Upper lobe of left lung (tissue), 6 donors: Measurements from ENCODE around the gene HINT3. TPM values are rescaled to one million over a fixed set of nuclear protein-coding genes. Genes with fewer than 3 reads are reported as not detected.

ENCODE experiments used
- ATAC-seq, 2 donors: fragments of 200-7000 bp; cut with Tn5 transposase; one replicate each; pipeline ENCODE4 v1.9.1; 2022; ENCODE audit warnings: mild to moderate bottlenecking in 2 of 2, moderate library complexity in 2 of 2; ENCODE audit not compliant: low FRiP score in 2 of 2
- DNase-seq, 2 donors: peaks; one replicate each; pipeline ENCODE4 v3.0.0-alpha.2; 2019 to 2020
- H3K27ac ChIP-seq, 4 donors: fragments of 200-600 bp; sonication (generic); one replicate each; pipeline ENCODE4 v1.5.1; 2016 to 2019
- H3K27me3 ChIP-seq, 4 donors: fragments of 200-600 bp; sonication (generic); one replicate each; pipeline ENCODE4 v1.5.1; 2017 to 2019
- H3K36me3 ChIP-seq, 4 donors: fragments of 200-600 bp; sonication (generic); one replicate each; pipeline ENCODE4 v1.5.1; 2016 to 2019
- H3K4me1 ChIP-seq, 4 donors: fragments of 200-600 bp; sonication (generic); one replicate each; pipeline ENCODE4 v1.5.1; 2018 to 2019
- H3K4me3 ChIP-seq, 4 donors: fragments of 200-600 bp; sonication (generic); one replicate each; pipeline ENCODE4 v1.5.1; 2017 to 2019; ENCODE audit warnings: mild to moderate bottlenecking in 2 of 4, moderate library complexity in 1 of 4
- H3K9me3 ChIP-seq, 4 donors: fragments of 200-600 bp; sonication (generic); one replicate each; pipeline ENCODE4 v1.5.1; 2018 to 2019
- EP300 ChIP-seq, 4 donors: sonication (generic); formaldehyde crosslinking; IDR thresholded peaks; one replicate each; pipeline ENCODE4 v1.5.1; 2017; ENCODE audit warnings: antibody characterized with exemption in 4 of 4, control low read depth in 2 of 4
- POLR2A ChIP-seq, 4 donors: fragments of 450-650 bp; IDR thresholded peaks; one replicate each; pipeline ENCODE4 v1.5.1; 2016 to 2017; ENCODE audit warnings: antibody characterized with exemption in 4 of 4, mild to moderate bottlenecking in 2 of 4
- POLR2AphosphoS5 ChIP-seq, 2 donors: sonication (generic); formaldehyde crosslinking; IDR thresholded peaks; one replicate each; pipeline ENCODE4 v1.5.1; 2017; ENCODE audit warnings: antibody characterized with exemption in 2 of 2
- WGBS, 2 donors: methylation state at CpG; one replicate each; pipeline ENCODE4 v1.1.5; 2017 to 2018; 5-methylcytosine and 5-hydroxymethylcytosine counted together
- total RNA-seq, 6 donors: library from RNA; depleted of rRNA in 4 of 6; stranded (reverse); fragments of >200 nt in 4 of 6; gene quantifications; one replicate each; pipeline versions ENCODE4 v1.1.0 to v1.2.1, GENCODE V29; 2016 to 2021
- TF ChIP-seq, protein P1 (sequence below), 6 experiments: fragments of 450-650 bp in 4 of 6; fragments of 200-600 bp in 2 of 6; sonication (generic) in 2 of 6; IDR thresholded peaks; one replicate each; pipeline ENCODE4 v1.5.1; 2016 to 2019; ENCODE audit warnings: antibody characterized with exemption in 6 of 6
- donor health status: DM: no; HTN: no; CAD: no; lungs with moderate emphysema.
- donor health status: DM: no; HTN: yes; CAD: no; lungs with severe emphysema.

Gene HINT3
- total RNA-seq, 6 donors from 2014 or later: 16.8 to 35.8 (median 25.2) TPM

DNA sequence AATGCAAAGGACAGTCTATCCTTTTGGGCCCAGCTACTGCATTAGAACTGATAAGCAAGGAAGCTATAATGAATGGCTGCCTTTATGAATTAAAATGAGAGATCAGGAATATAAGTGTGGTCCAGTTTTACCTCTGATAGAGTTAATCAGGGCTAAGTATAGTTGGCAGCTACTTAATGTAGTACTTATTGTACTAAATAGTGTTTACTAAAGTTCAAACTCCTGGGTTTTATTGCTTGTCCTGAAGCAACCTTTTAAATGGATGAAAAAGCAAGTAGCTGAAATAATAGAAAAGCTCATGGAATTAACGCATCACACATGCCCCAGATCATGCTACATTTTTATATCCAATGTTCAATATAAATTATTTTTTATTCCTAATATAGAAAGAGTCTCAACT lies 35.1 kb downstream of the HINT3 start:
- H3K9me3 ChIP-seq: no peaks in the 10 kb centered on the region
- no peaks in the 10 kb centered on the region for H3K27me3 ChIP-seq
- ATAC-seq: no peak
- no peak for DNase-seq
- 81 to 85% methylated on average over 1 of the region's 1 CpG for WGBS, 2 donors
- no peaks in the 10 kb centered on the region for H3K36me3 ChIP-seq
- no peak for TF ChIP-seq POLR2AphosphoS5 (IDR thresholded peaks at IDR 0.05)
- TF ChIP-seq POLR2A (IDR thresholded peaks at IDR 0.05): no peak
- TF ChIP-seq, protein P1, sequence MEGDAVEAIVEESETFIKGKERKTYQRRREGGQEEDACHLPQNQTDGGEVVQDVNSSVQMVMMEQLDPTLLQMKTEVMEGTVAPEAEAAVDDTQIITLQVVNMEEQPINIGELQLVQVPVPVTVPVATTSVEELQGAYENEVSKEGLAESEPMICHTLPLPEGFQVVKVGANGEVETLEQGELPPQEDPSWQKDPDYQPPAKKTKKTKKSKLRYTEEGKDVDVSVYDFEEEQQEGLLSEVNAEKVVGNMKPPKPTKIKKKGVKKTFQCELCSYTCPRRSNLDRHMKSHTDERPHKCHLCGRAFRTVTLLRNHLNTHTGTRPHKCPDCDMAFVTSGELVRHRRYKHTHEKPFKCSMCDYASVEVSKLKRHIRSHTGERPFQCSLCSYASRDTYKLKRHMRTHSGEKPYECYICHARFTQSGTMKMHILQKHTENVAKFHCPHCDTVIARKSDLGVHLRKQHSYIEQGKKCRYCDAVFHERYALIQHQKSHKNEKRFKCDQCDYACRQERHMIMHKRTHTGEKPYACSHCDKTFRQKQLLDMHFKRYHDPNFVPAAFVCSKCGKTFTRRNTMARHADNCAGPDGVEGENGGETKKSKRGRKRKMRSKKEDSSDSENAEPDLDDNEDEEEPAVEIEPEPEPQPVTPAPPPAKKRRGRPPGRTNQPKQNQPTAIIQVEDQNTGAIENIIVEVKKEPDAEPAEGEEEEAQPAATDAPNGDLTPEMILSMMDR (IDR thresholded peaks at IDR 0.05): no peak
- TF ChIP-seq EP300 (IDR thresholded peaks at IDR 0.05): no peak
- H3K27ac ChIP-seq: no peak overlapping the region
- H3K4me1 ChIP-seq: peaks cover 5 to 13% (median 10%) of the 10 kb centered on the region in 4 donors
- H3K4me3 ChIP-seq: no peak overlapping the region

DNA sequence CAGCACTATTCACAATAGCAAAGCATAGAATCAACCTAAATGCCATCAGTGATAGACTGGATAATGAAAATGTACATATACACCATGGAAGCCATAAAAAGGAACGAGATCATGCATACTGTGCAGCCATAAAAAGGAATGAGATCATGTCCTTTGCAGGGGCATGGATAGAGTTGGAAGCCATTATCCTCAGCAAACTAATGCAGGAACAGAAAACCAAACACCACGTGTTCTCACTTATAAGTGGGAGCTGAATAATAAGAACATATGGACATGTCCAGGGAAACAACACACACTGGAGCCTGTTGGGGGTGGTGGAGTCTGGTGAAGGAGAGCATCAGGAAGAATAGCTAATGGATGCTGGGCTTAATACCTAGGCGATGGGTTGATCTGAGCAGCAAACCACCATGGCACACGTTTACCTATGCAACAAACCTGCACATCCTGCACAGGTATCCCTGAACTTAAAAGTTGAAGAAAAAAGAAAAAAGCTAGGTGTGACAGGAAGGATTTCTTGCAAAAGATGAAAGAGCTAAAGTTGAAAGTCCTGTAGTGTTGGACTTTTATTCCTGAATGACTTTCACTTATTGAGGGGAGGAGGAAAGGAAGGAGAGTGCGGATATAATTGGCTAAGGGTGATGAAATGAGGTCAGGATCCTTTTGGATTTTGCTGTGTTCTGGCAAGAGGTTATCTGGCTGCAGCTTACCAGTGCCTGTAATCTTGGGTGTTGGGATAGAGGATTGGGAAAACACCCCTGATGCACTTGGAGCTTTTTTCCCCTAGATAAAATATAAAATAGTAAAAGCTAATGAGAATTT lies 38.3 kb downstream of the HINT3 start:
- Histone ChIP-seq H3K27me3 (no peaks in the 10 kb centered on the region), H3K27ac (no peak overlapping the region), H3K9me3 (no peaks in the 10 kb centered on the region), H3K36me3 (peaks cover 0 to 13% (median 3%) of the 10 kb centered on the region in 4 donors), H3K4me1 (peaks cover 0 to 6% (median 3%) of the 10 kb centered on the region in 4 donors), H3K4me3 (no peak overlapping the region)
- TF ChIP-seq EP300 (IDR thresholded peaks at IDR 0.05): no peak
- TF ChIP-seq, protein P1 (IDR thresholded peaks at IDR 0.05): no peak
- TF ChIP-seq POLR2A (IDR thresholded peaks at IDR 0.05): no peak
- TF ChIP-seq POLR2AphosphoS5 (IDR thresholded peaks at IDR 0.05): no peak
- DNase-seq: no peak
- ATAC-seq: peak in 1 of 2 donors; percentile 70
- WGBS, 2 donors: 77 to 79% methylated on average over 5 of the region's 5 CpGs

DNA sequence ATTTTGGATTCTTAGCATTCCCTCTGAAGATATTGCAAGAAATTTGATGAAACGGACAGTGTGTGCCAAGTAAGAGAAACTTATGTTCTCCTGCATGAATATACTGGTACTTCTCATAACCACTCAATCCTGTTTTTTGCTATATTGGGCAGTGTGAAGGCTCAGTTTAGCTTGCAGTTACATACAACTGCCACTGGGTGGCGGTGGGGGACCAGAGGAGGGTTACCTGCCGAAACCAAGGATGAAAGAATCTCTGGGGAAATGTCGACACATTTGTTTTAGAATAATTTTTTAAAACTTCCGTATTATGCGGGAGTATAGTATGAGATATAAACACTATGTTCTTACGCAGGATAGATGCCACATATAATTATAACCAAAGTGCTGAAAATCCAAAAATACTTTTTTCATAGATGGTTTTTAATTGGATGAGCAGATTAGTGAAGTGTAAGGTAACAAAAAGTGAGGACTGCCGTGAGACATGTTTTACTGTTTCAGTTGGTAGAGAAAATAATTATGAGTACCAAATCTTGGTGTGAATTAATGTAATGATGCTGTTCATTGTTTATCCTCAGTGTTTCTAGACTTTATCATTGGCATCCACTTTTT lies 39.5 kb downstream of the HINT3 start:
- Histone ChIP-seq H3K36me3 (peaks cover 0 to 13% (median 5%) of the 10 kb centered on the region in 4 donors), H3K4me1 (peaks cover 0 to 6% (median 3%) of the 10 kb centered on the region in 4 donors), H3K27me3 (no peaks in the 10 kb centered on the region), H3K4me3 (peak overlapping the region in 1 of 4 donors; percentile 15), H3K27ac (no peak overlapping the region), H3K9me3 (no peaks in the 10 kb centered on the region)
- TF ChIP-seq, protein P1 (IDR thresholded peaks at IDR 0.05): peak; percentile 65 to 89 (median 78)
- TF ChIP-seq EP300 (IDR thresholded peaks at IDR 0.05): no peak
- no peak for TF ChIP-seq POLR2A (IDR thresholded peaks at IDR 0.05)
- no peak for TF ChIP-seq POLR2AphosphoS5 (IDR thresholded peaks at IDR 0.05)
- WGBS, 2 donors: 9 to 11% methylated on average over 8 of the region's 8 CpGs
- peak in 1 of 2 donors; percentile 68 for DNase-seq
- ATAC-seq: peak; percentile 88 to 94

DNA sequence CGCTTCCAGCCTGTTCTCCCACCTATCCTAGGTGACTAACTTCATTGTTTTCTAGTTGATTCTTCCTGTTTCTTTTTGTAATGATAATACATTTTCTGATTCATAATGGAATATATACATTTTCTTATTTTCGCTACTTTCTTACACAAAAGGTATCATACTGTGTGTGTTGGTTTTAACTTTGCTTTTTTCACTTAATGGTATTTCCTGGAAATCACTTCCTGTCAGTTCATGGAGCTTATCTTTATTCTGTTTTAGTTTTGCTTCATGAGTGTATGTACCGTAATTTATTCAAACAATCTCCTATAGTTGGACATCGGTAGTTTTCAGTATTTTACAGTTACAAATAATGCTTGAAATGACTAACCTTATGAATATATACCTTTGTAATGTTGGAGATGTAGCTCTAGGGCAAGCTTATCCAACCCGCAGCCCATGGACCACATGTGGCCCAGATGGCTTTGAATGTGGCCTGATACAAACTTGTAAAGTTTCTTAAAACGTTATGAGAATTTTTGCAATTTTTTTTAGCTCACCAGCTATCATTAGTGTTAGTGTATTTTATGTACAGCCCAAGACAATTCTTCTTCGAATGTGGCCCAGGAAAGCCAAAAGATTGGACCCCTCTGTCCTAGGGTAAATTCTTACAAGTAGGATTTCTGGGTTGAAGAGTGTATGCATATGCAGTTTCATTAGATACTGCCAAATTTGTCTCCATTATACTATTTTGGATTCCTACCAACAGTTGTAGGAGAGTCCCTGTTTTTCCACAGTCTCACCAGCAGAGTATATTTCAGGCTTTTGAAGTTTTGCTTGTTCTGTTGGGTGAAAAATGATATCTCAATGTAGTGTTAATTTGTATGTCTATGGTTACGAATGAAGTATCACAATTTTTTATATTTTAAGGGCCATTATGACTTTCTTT lies 46.4 kb downstream of the HINT3 start:
- ATAC-seq: no peak
- H3K4me1 ChIP-seq: no peaks in the 10 kb centered on the region
- no peaks in the 10 kb centered on the region for H3K27me3 ChIP-seq
- no peak overlapping the region for H3K27ac ChIP-seq
- H3K36me3 ChIP-seq: peaks cover 0 to 31% (median 7%) of the 10 kb centered on the region in 4 donors
- TF ChIP-seq, protein P1 (IDR thresholded peaks at IDR 0.05): no peak
- TF ChIP-seq EP300 (IDR thresholded peaks at IDR 0.05) (no peak), POLR2A (IDR thresholded peaks at IDR 0.05) (no peak), POLR2AphosphoS5 (IDR thresholded peaks at IDR 0.05) (no peak)
- no peaks in the 10 kb centered on the region for H3K9me3 ChIP-seq
- 88 to 95% methylated on average over 8 of the region's 8 CpGs for WGBS, 2 donors
- no peak for DNase-seq
- H3K4me3 ChIP-seq: no peak overlapping the region
